C4-2B (cell line): ENCODE measurements around the gene VSIG4.

Experiments
- CTCF ChIP-seq: fragments of 450-650 bp; conservative IDR thresholded peaks from 2 replicates; pipeline ENCODE4 v1.5.1; 2017; ENCODE audit warnings: mild to moderate bottlenecking
- ZFX ChIP-seq: fragments of 450-650 bp; IDR thresholded peaks from 2 replicates; pipeline ENCODE4 v1.6.1; 2017

- TF ChIP-seq CTCF (no peak), ZFX (no peak)
Observed at GRCh38 chrX:66019310-66019652, 20.6 kb downstream of the VSIG4 start.
